SH-SY5Y (cell line): Measurements from ENCODE around the gene SOWAHA.
A peak's percentile ranks its signal among the peaks of the same experiment; 100 is the strongest.

Experiments used
- GATA2 ChIP-seq: IDR thresholded peaks from 2 replicates; pipeline ENCODE4 v1.6.1; 2011; ENCODE audit warnings: mild to moderate bottlenecking, low read depth, low read length
- GATA3 ChIP-seq: IDR thresholded peaks from 2 replicates; pipeline ENCODE4 v1.6.1; 2011; ENCODE audit warnings: low read depth, mild to moderate bottlenecking, low read length, moderate library complexity

SOWAHA gene

DNA sequence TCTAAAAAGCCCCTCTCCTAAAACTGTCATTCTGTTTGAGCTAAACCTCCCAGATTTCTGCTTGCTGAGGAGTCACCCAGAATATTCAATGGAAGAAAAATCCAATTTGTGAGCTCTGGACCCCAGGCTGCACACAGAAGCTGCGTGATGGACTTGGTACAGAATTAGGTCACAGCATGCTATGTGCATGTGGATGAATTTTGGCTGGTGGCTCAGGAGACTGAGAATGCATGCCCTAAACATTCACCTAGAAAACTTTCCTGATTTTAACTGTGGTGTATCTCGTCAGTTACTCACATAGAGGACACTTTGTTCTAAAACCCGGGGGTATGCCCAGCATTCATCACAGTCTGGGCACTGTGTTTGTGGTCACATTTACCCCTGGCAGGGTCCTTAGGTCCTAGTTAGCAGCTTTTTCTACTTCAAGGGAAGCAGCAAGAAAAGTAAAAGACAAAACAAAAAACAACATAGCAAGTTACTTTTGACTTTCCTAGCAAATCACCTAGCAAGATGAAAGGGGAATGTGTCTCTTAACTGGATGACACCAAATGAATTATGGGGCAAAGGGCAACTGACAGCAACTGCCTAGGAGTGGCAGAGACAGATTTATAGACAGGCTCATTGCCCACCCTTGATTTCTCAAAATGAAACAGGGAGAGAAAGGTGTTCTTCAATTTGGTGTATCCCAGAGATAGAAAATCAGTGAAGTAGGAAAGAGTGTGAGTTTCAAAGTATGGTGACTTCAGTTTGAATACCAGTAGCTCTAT lies 25.6 kb downstream of the SOWAHA start:
- TF ChIP-seq GATA2 (no peak), GATA3 (no peak)

- TF ChIP-seq GATA3 (no peak), GATA2 (no peak)
Measured at GRCh38 chr5:132839426-132840301, 26.6 kb downstream of the SOWAHA start.

- no peak for TF ChIP-seq GATA3
- TF ChIP-seq GATA2, result no peak
Measured at GRCh38 chr5:132840313-132840712, 27.2 kb downstream of the SOWAHA start.

- TF ChIP-seq GATA2, result no peak
Measured at GRCh38 chr5:132840896-132841295, 27.8 kb downstream of the SOWAHA start.

- no peak for TF ChIP-seq GATA2
- no peak for TF ChIP-seq GATA3
Measured at GRCh38 chr5:132841305-132841704, 28.2 kb downstream of the SOWAHA start.

- TF ChIP-seq GATA3 (no peak), GATA2 (no peak)
Measured at GRCh38 chr5:132848270-132848669, 35.2 kb downstream of the SOWAHA start.

GRCh38 chr5:132849347-132849746 lies 36.2 kb downstream of the SOWAHA start:
- TF ChIP-seq GATA2 (no peak), GATA3 (no peak)

- TF ChIP-seq GATA2, result no peak
- no peak for TF ChIP-seq GATA3
Measured at GRCh38 chr5:132850066-132850465, 37.0 kb downstream of the SOWAHA start.

GRCh38 chr5:132853323-132853722 lies 40.2 kb downstream of the SOWAHA start:
- no peak for TF ChIP-seq GATA2
- TF ChIP-seq GATA3, result no peak

DNA sequence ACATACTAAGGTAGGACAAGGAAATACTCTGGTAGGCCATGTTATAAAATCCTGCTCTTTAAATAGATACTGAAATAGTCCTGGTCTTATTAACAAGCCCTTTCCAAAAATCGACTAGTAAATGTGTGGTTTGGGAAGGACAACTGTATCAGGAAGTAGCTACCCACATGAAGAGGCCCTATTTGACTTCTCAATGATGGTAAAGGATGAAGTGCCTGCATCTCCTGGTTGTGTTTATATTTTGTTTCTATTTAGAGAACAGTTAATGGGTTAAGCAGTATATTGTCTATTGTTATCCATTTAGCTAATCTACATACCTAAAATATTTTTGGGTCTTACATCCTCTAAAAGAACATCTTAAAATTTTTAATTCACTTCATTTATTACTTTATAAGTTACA lies 40.7 kb downstream of the SOWAHA start:
- TF ChIP-seq GATA2 (no peak), GATA3 (no peak)

GRCh38 chr5:132854301-132854700 lies 41.2 kb downstream of the SOWAHA start:
- peak; percentile 9; the same call in 1 of the 2 replicates for TF ChIP-seq GATA2
- TF ChIP-seq GATA3, result no peak

- TF ChIP-seq GATA3 (no peak), GATA2 (no peak)
Measured at GRCh38 chr5:132856011-132856410, 42.9 kb downstream of the SOWAHA start.

DNA sequence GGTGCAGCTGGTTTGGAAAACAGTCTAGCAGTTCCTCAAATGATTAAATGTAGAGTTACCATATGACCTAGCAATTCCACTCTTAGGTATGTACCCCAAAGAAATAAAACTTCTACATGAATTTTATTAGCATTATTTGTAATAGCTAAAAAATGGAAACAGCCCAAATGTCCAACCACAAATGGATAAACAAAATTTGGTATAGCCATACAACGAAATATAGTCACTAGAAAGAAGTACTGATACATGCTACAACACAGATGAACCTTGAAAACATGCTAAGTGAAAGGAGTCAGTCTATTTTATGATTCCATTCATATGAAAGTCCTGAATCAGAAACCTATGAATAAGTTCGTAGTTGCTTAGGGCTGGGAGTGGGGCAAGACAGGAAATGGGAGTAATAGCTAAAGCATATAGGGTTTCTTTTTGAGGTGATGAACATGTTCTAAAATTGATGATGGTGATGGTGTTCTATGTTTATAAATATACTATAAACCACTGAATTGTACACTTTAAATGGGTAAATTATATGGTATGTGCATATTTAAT lies 46.9 kb downstream of the SOWAHA start:
- TF ChIP-seq GATA2, result no peak

DNA sequence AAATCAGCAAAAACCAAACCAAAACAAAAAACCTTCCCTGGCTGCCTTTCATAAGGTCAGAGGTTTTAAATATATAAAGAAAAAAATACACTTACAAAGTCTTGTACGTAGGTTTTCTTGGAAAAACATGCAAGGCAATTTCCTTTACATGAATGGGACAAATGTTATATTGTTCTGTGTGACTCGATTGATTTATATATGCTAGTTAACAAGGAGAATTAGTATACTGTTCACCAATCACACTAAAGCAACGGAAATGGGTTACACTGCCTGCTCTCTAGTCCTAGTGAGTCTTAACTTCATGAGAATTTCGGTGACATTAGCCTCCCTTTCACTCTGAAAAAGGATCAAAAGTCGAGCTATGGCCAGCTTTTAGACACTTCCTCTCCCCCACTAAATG lies 47.6 kb downstream of the SOWAHA start:
- TF ChIP-seq GATA2, result no peak
- TF ChIP-seq GATA3, result no peak

DNA sequence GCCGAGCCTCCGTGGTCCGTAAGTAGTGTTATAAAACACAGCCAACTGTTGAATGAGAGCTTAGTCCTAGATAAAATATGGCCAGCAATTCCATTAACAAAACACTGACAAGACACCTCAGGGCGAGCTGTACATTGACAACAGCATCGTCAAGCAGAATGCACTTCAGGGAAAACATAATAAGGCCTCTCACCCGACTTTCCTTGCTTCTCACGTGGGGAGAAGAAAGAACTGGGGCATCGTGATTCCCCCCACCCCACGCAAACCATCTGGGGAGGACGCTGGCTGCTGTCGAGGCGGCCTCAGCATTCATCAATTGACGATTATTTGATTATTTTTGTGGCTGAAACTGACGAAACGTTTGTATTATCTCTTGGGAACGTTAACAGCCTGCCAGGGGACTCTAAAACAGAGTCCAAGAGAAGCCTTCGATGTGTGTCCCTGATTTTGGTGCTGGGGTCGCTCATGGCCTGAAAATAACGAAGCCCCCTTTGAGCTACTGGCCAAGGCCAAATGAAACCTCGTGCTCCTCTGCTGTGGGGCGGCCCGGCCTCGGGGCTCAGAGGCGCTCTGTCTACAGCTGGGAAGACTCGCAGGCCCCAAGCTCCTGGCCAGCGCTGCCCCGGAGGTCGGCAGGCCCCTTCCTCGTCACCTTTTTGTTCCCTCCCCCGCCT lies 52.7 kb downstream of the SOWAHA start:
- TF ChIP-seq GATA2, result no peak
- no peak for TF ChIP-seq GATA3
